ENCODE measurements around the gene PEF1. TPM values are rescaled to one million over a fixed set of nuclear protein-coding genes. Genes with fewer than 3 reads are reported as not detected.

PEF1 gene
- total and polyA plus RNA-seq, 2 of the 8 experiments (the other 6 are each of a cell fraction or from before 2014, with no cell fraction given): 35.2 to 69.2 TPM

DNA sequence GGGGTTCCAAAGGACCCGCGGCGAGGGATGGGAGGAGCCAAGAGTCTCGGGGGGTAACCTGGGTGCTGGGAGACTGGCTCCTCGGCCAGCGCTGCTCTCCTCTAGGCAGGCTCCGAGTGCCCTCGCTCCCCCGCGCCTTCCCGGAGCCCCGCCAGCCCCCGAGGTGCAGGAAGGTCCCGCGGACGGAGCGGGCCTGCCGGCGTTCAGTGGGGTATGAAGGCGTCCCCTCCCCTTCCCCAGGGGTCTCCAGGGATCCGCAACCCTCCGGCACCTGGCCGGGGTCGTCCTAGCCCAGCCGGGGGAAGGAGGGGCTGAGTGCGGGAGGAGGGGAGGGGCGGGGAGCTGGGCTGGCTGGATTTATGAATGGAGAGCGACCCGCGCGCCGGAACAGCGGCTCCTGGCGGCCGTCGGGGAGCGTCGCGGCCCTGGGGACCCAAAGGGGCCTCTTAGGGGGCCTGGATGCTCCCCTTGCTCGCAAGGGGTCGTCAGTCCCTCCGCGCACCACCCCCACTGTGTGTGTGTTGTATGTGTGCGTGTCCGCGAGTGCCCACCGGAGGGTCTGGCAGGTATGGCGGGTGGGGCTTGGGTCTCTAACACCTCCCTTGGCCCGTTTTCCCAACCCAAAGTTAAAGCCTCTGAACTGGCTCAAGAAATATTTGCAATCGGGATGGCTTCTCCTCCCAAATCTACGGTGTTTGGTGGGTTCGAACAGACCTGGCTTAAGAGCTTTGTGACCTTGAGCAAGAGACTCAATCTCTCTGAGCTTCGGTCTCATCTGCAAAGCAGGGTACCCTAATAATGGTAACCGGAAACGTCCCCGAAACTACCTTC lies 26.5 kb downstream of the PEF1 start (continued):
- TF ChIP-seq YY1 (IDR thresholded peaks at IDR 0.05; ENCODE audit: low read depth, low read length): 0 out of 2 replicates have a peak, but pooled peaks have one; percentile 38
